GM23248 (cell line): ENCODE data around the gene ASXL1.

Experiments used
- EZH2 ChIP-seq: fragments of 200-600 bp; sonication (generic); IDR thresholded peaks from 2 replicates; pipeline ENCODE4 v1.6.1; 2018; ENCODE audit warnings: antibody characterized with exemption, mild to moderate bottlenecking; ENCODE audit not compliant: insufficient read depth, poor library complexity, severe bottlenecking
- EZH2phosphoT487 ChIP-seq: fragments of 200-600 bp; sonication (generic); IDR thresholded peaks from 2 replicates; pipeline ENCODE4 v1.6.1; 2018; ENCODE audit warnings: antibody characterized with exemption, moderate library complexity, mild to moderate bottlenecking, low read depth; ENCODE audit not compliant: insufficient read depth

DNA sequence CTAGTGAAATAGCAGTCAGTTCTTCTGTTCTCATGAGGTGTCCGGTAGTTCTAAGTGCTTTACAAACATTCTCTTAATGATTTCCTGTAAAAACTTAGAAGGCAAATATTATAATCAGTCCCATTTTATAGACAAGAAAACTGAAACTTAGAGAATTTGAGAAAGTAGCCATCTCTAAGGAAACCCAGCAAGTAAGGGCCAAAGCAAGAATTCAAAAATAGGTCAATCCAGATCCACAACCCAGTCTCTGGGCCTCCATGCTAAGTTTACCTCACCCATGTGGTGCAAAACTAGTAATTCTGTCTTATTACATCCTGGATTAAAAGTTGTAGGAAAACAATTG lies 27.6 kb upstream of the ASXL1 start:
- TF ChIP-seq EZH2, result no peak
- no peak for TF ChIP-seq EZH2phosphoT487
